ENCODE data around the gene DCLRE1B.

DNA sequence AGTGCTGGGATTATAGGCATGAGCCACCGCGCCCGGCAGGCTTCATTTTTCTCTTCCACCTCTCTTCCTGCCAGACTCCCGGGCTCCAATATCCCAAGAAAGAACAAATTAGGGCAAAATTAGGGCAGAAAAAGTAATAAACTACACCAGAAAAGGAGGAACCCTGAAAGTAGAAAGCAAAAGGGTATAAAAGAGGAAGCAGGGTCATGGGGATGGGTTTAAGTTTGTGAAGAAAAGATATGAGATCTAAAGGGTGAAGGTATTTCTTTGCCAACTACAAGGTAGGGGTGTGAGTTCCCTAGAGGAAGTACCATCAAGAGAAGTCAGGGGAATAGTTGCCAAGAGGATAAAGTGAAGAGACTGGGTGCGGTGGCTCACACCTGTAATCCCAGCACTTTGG, 43.5 kb upstream of the DCLRE1B start:
- TF ChIP-seq, protein P1, sequence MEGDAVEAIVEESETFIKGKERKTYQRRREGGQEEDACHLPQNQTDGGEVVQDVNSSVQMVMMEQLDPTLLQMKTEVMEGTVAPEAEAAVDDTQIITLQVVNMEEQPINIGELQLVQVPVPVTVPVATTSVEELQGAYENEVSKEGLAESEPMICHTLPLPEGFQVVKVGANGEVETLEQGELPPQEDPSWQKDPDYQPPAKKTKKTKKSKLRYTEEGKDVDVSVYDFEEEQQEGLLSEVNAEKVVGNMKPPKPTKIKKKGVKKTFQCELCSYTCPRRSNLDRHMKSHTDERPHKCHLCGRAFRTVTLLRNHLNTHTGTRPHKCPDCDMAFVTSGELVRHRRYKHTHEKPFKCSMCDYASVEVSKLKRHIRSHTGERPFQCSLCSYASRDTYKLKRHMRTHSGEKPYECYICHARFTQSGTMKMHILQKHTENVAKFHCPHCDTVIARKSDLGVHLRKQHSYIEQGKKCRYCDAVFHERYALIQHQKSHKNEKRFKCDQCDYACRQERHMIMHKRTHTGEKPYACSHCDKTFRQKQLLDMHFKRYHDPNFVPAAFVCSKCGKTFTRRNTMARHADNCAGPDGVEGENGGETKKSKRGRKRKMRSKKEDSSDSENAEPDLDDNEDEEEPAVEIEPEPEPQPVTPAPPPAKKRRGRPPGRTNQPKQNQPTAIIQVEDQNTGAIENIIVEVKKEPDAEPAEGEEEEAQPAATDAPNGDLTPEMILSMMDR (conservative IDR thresholded peaks at IDR 0.05) = no peak
- TF ChIP-seq ZFX (IDR thresholded peaks at IDR 0.05) = no peak
